ENCODE data around the gene CLCNKA.
"Not testable (repeated sequence)": the region's sequence is repeated elsewhere in the genome, so short reads cannot be mapped to it uniquely, and the experiment has no call there.

Gene CLCNKA

DNA sequence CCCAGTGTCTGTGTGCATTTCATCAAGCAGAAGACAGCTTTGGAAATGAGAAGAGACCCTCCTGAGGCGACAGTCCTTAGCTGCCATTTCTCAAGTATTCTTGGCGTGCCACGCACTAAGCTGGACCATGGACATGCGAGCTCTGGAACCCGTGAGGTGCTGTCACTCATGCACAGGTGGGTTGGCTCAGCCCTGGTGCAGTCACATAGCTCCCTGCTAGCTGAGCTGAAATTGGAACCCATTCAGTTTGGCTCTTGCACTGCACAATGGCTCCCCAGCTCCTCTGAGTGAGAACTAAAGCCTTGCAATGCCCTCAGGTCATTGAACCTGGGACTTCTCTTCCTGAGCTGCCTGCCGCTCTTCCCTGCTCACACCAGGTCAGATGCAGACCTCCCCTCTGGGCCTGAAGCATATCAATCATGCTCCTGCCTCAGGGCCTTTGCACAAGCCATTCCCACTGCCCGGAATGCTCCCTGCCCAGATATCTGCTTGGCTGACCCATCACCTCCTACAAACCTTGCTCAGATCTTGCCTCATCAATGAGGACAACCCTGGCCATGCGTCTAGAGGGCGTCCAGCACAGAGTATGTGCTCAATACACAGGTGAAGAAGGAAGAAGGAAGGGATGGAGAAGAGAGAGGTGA lies 24.1 kb upstream of the CLCNKA start:
- DNase-seq (ENCODE audit: low spot score) = no peak

DNA sequence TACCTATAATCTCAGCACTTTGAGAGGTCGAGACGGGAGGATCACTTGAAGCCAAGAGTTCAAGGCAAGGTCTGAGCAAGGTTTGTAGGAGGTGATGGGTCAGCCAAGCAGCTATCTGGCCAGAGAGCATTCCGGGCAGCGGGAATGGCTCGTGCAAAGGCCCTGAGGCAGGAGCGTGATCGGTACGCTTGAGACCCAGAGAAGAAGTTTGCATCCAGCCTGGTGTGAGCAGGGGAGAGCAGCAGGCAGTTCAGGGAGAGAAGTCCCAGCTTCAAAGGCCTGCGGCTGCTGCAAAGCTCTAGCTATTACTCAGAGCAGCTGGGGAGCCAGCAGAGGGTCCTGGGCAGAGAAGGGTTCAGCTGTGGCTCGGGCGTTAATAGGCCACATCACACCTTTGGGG lies 22.9 kb upstream of the CLCNKA start:
- DNase-seq (ENCODE audit: low spot score) = no peak

DNA sequence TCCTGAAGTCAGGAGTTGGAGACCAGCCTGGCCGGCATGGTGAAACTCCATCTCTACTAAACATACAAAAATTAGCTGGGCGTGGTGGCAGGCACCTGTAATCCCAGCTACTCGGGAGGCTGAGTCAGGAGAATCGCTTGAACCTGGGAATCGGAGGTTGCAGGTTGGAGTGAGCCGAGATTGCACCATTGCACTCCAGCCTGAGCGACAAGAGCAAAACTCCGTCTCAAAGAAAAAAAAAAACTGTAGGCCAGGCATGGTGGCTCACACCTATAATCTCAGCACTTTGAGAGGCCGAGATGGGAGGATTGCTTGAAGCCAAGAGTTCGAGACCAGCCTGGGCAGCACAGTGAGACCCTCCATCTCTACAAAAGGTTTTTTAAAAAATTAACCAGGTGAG lies 20.6 kb upstream of the CLCNKA start:
- not testable (repeated sequence) for DNase-seq (ENCODE audit: low spot score)

DNA sequence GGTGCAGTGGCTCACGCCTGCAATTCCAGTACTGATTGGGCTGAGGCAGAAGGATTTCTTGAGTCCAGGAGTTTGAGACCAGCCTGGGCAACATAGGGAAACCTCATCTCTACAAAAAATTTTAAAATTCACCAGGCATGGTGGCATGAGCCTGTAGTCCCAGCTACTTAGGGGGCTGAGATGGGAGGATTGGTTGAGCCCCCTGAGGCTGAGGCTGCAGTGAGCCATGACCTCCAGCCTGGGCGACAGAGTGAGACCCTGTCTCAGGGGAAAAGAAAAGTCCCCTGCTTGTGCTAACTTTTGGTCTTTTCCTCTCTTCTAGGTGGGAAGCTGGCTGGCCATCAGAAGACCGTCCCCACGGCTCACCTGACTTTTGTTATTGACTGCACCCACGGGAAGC lies 16.2 kb upstream of the CLCNKA start:
- no peak for DNase-seq (ENCODE audit: low spot score)

DNA sequence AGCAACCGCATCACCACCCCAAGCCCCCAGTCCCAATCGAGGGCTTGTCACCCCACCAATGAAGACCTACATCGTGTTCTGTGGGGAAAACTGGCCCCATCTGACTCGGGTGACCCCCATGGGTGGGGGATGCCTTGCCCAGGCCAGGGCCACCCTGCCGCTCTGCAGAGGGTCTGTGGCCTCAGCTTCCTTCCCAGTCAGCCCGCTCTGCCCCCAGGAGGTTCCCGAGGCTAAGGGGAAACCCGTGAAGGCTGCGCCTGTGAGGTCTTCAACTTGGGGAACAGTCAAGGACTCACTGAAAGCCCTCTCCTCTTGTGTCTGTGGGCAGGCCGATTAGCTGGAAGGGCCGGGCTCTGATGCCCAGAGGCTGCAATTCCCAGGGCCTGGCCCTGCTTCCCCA lies 15.8 kb upstream of the CLCNKA start:
- DNase-seq (ENCODE audit: low spot score) = no peak

DNA sequence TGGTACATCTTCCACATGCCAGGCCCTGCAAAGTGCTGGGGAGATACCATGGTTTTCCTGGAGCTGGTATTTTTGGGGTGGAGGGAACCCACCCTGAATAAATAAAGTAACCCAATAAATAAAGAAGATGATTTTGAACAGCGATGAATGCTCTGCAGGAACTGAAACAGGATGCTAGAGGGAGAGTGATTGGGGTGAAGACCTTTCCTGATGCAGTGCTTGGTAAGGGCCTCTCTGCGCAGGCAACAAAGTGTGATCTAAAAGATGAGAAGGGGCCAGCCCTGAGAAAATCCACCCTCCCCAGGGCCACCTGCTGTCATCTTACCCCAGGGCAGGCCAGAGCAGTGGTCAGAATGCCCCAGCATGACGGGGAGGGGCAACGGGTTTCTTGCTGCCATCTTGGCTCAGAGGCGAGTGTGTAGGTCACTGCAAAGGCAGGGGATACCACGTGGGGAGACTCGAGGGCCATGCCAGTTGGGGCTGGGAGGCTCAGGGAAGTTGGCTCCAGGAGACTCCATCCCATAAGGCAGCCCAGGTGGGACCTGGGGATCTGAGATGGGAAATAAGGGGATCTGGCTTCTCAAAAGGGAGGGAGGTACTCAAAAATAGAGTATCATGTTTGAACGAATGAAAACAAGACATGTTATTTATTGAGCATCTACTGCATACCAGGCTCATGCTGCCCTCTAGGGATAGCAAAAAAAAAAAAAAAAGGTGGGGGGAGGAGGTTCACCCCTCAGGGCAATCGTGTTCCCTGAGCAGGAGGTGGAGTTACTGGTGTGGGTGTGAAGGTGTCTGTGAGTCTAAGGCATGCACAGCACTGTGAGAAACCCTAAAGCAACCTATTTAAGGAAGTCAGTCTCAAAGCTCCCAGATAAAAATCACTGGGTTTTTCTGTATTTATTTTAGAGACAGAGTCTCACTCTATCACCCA lies 15.0 kb upstream of the CLCNKA start:
- no peak for DNase-seq (ENCODE audit: low spot score)

DNA sequence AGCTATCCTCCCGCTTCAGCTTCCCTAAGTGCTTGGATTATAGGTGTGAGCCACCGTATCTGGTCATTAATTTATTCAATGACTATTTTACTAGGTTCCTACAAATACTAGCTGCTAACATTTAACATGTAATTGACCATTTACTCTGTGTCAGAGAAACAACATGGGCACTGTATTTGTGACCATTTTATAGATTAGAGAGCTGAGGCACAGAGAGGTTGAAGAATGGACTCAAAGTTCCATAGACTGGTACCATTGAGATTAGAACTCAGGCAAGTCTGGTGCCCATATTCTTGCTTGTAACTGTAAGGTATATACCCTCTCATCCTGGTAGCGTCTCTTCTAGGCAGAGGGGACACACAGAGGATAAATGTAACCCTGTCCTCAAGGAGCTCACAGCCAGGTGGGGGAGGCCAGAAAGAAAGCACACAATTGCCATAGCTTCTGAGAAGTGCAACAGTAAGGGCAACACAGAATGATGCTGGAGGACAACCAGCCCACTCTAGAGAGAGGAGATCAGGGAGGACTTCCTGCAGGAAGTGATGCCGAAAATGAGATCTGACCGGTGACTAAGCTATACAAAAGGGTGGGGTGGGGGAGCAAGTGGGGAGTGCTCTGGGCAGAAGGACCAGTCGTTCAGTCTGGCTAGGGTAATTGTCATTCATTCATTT lies 14.0 kb upstream of the CLCNKA start:
- no peak for DNase-seq (ENCODE audit: low spot score)

DNA sequence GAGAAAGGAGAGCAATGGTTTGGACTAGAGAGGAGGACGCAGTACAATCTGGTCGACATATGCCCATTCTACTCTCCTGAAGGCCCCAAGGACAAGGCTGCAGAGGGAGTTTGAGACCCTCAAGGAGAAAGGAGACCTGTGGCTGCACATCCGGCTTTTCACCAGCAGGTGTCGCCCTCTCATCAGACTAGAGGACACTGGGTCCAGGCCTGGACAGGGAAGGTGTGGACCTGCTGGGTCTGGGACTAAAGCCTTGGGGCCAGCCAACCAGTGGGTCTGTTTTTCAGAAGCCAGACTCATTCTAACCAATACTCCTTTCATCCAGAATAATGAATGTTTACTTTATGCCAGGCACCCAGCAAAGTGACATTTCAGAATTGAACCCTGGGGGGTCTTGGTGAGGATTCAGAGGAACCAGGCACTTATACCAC lies 12.8 kb upstream of the CLCNKA start:
- DNase-seq (ENCODE audit: low spot score) = peak; percentile 62

DNA sequence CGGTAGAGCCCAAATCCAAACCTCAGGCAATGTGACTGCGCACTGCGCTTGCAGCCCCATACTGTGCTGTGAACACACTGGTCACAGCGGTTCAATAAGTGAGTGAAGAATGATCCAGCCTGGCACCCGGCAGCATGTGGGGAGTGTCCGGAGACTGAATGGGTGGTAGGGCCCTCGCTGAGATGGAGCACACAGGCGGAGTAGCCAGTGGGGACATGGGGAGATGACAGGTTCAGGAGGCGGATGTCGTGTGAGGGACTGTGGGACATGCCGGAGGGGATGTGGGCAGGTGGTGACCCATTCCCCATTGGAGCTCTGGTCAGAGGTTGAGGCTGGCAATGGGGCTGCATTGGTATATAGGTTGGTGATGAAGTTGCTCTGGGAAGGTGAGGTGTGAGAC lies 12.2 kb upstream of the CLCNKA start:
- no peak for DNase-seq (ENCODE audit: low spot score)

DNA sequence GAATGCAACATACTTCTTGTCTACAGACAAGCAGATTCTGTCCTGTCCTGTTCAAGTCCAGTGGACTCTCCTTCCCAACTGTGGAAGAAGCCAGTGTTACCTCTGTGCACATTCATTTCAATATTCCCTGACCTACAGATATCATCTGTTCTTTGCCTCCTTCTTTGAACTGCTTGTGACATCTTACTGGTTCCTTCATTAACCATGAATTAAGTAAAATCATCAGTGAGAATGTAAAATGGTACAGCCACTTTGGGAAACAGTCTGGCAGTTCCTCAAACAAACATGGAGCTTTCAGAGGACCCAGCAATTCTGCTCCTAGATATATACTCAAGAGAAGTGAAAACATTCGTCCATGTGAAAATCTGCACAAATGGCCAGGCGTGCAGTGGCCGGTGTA lies 11.0 kb upstream of the CLCNKA start:
- DNase-seq (ENCODE audit: low spot score) = no peak

DNA sequence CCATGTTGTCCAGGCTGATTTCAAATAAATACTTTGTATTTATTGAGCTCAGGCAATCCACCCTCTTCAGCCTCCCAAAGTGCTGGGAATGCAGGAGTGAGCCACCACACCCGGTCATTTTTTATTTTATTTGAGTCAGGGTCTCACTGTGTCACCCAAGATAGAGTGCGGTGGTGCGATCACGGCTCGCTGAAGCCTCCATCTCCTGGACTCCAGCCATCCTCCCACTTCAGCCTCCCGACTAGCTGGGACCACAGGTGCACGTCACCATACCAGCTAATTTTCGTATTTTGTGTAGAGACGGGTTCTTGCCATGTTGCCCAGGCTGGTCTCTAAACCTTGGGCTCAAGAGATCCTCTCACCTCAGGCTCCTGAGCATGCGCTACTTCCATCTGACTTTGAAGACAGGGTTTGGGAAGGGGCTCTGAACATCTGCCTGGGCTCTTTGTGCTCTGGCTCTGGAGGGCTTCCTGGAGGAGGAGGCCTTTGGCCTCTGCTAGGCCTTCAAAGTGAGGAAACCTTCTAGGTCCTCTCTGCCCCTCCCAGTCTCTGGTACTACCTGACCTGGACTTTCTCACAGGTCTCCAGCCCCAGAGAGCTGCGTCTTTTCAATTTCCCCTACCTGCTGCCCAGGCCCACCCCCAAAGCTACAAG lies 9.8 kb upstream of the CLCNKA start:
- DNase-seq (ENCODE audit: low spot score) = no peak

DNA sequence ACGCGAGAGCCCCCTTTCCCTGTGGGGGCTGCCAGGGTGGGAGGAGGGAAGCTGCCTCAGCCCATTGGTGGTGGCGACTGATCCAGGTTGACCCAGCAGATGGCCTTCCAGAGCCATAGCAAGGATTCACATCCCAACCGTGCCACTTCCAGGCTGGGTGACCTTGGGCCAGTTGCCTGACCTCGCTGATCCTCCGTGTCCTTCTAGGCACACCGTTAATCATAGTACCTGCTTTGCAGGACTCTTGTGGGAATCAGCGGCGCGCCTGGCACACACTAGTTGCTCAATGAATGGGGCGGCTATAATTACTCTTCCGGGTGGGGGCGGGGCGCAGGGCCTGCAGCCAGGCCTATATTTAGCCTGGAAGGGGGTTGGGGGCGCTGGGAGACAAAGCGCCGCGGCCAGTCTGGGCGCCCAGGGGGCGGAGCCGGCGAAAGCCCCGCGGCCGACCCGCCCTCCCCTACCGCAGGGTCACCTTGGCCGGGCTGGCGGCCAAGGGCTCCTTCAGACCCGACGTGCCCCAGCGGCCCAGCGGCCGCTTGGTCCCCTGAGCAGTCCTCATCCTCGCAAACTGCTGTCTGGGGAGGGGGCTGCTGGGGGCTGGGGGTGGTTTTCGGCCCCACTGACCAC lies 9.1 kb upstream of the CLCNKA start:
- DNase-seq (ENCODE audit: low spot score) = peak; percentile 46

DNA sequence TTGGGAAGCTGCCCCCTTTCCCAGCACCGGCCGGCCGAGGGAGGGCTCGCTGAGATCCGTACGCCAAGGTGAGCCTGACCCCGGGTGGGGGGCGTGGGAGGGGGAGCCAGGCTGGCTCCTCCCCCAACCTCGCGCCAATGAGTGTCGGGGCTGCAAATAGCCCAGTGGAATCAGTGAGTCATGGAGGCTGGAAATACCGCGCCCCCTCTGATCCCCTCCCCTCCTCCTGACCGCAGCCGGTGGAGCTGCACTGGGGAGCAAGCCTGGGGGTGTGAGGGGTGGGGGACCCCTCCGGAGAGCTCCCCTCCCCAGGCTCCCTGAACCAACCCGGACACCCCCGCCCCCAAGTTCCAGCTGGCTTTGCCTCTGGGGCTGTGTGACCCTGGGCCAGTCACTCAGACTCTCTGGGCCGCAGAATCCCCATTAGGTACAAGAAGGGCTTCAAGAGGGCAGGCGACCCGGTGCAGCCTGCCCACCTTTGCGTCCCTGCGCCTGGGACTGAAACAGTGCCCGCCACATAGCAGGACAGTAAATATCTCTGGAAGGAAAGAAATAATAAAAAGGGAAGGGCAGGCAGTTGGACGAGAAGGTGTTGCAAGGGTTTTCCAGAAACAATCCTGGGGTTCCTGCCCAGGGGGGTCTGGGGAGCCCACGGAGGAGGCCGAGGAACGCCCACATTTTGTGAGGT lies 8.5 kb upstream of the CLCNKA start:
- peak; percentile 45 for DNase-seq (ENCODE audit: low spot score)

DNA sequence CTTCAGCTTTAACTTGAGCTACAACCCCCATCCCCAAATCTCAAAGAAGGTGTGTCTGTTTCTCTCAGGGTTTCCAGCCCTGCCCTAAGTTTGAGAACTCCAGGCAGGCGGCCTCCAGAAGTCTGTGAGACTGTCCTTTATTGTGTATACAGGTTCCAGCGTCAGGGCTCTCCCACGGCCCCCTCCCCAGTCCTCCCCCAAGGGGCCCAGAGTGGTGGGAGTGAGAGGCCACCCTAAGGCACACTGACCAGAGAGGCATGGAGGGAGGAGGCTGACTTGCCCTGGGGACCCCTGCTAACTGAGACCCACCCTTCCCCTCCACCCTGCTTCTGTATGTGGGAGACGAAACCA lies 8.0 kb upstream of the CLCNKA start:
- no peak for DNase-seq (ENCODE audit: low spot score)

DNA sequence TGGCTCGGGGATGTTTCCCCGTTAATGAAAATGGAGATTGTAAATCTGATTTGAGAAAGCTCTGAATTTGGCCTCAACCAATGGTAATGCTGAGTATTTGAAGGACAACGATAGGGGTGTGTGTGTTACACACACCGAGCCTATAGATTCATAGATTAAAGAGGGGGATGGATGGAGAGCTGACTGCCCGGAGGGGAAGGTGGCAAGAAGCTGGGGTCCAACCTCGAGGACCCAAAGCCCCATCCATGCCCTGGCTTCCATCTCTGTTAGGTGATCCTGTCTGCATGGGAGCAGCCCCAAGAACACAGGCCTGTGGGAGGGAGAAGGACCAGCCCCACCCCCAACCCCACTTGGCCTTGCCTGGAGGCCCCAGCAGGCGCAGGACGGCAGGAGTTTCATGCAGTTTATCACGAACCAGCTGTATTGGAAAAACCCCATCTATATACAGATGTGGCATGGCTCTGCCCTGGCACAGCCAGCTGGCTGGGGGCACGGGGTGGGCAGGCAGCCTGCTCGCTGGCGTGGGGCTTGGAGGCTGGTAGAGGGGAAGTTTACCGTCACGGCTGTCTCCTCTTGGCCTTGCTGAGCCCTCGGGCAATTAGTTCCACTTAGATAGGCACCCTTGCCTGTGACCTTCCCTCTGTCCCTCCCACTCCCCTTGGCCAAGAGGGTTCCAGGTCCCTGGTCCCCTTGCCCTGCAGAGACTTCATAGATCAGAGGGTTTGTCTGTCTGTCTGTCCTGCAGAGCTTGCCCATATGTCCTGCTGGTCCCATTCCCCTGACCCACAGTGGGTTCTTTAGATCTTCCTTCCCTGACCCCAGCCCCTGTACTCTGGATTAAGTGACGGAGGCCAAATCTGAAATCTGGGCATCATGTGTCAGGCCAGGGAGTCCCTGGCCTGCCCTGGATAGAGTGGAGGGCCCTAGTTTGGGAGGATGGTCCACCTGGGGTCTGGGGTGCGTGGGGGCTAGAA lies 7.0 kb upstream of the CLCNKA start:
- DNase-seq (ENCODE audit: low spot score) = no peak

DNA sequence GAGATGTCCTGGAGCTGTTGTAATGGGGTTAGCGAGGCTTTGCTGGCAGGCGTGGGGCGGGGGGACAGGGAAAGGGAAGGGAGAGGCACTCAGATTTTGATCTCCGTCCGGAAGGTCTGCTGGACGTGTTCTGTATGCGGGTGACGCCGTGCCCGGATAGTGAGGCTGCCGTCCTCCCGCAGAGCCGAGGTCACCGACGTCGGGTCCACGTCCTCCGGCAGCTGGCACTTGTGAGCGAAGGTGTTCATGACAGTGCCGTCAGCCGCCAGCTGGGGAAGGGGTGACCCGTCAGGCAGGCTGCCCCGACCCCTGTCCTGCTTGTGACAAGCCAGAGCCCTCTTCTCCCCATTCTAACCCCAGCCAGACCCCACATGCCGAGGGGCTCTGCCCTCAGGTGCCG lies 6.3 kb upstream of the CLCNKA start:
- no peak for DNase-seq (ENCODE audit: low spot score)

DNA sequence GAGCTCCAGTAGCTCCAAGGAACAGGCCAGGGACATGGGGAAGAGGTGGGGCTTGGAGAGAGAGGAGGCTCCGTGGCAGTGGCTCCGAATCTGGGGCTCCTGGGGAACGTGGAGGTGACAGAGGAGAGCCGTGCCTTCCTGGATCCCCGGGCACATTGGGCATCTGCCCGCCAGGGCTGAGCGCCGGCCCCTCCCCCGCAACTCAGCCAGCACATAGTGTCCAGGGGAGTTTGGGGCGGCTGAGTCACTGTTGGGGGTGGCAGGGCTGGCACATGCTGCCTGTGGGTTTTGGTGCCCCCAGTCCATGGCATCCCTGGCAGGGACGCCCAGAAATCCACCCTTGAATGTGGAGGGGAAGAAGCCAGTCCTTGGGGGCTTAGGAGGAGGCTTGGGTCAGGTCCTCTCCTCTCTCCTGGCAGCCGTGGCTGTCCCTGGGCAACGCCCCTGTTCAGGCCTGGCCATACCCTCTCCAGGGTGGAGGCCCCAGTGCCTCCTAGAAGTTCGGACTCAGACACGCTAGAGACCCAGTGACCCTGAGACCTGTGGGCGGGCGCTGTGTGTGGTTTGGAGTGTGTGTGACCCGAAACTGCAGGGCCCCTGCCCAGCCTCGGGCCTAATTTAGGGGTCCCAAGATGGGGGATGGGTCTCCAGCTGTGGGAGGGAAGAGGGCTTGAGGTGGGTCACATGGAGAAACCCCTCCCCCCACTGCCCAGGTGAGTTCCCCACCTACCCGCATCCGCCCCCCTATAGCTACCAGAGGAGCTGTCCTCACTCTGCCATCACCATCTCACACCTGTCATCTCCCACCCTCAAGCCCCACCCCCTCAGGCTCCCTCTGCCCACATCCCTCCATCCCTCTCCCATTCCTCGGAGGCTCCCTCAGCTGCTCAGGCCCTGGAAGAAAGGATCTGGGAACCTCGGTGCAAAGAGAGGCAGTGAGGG lies 5.6 kb upstream of the CLCNKA start:
- DNase-seq (ENCODE audit: low spot score) = no peak

DNA sequence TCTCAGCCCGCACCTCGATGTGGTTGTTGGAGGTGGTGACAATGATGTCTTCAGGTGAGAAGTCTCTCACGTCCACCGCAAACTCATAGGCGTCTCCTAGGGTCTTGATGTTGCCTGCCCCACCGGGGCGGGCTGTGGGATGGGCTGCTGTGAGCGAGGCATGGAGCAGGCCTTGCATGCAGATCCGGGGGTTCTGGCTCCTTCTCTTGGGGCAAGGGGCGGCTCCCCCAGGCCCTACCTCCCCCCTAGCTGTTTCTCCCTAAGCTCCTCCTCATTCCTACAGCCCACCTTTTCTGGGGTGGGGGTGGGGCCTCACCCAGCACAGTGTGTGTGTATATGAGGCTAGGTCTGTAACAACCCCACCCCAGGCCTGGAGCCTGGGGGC lies 4.8 kb upstream of the CLCNKA start:
- DNase-seq (ENCODE audit: low spot score) = no peak

All from SW480 (cell line).